Esophagus squamous epithelium (tissue), 5 donors: Measurements from ENCODE around the gene NDUFB2. TPM values are rescaled to one million over a fixed set of nuclear protein-coding genes. Genes with fewer than 3 reads are reported as not detected.

Experiments used
- DNase-seq: peaks from one replicate; lab custom pipeline; 2025; lab: John Stamatoyannopoulos, UW
- H3K27ac ChIP-seq, 4 donors: fragments of 200-600 bp; sonication (generic); one replicate each; pipeline ENCODE4 v1.5.1; 2016 to 2019; ENCODE audit warnings: mild to moderate bottlenecking in 1 of 4
- H3K27me3 ChIP-seq, 4 donors: fragments of 200-600 bp; sonication (generic); 1 replicate in 3 of 4; 2 replicates in 1 of 4; pipeline versions ENCODE4 v1.5.1 to v1.6.0; 2017 to 2021; ENCODE audit warnings: antibody characterized with exemption in 1 of 4
- H3K36me3 ChIP-seq, 3 donors: fragments of 200-600 bp; sonication (generic); one replicate each; pipeline ENCODE4 v1.5.1; 2016 to 2019
- H3K4me1 ChIP-seq, 3 donors: fragments of 200-600 bp; sonication (generic); one replicate each; pipeline ENCODE4 v1.5.1; 2017 to 2019
- H3K4me3 ChIP-seq, 4 donors: fragments of 200-600 bp; sonication (generic); 1 replicate in 3 of 4; 2 replicates in 1 of 4; pipeline ENCODE4 v1.5.1; 2016 to 2019; ENCODE audit warnings: mild to moderate bottlenecking in 2 of 4, moderate library complexity in 1 of 4
- H3K9me3 ChIP-seq, 3 donors: fragments of 200-600 bp; sonication (generic); one replicate each; pipeline ENCODE4 v1.5.1; 2016 to 2019
- CTCF ChIP-seq, 6 experiments: fragments of 450-650 bp in 4 of 6; fragments of 200-600 bp in 2 of 6; sonication (generic) in 2 of 6; IDR thresholded peaks; one replicate each; pipeline ENCODE4 v1.5.1; 2016 to 2019; ENCODE audit warnings: antibody characterized with exemption in 6 of 6, mild to moderate bottlenecking in 4 of 6, moderate library complexity in 4 of 6
- POLR2A ChIP-seq, 4 donors: fragments of 450-650 bp; IDR thresholded peaks; one replicate each; pipeline ENCODE4 v1.6.1; 2017; ENCODE audit warnings: antibody characterized with exemption in 4 of 4, mild to moderate bottlenecking in 4 of 4, moderate library complexity in 3 of 4
- WGBS, 2 donors: methylation state at CpG; one replicate each; pipeline ENCODE4 v1.1.5; 2018; 5-methylcytosine and 5-hydroxymethylcytosine counted together
- intact Hi-C: fragments of 100-400 bp; cut with DNase I; formaldehyde crosslinking; loops from one replicate; pipeline ENCODE4 v1.15.0; 2022
- total RNA-seq, 4 donors: library from RNA; depleted of rRNA; stranded (reverse); fragments of >200 nt; gene quantifications; one replicate each; pipeline ENCODE4 v1.1.0, GENCODE V29; 2016
- donor health status: DM: yes; HTN: yes; CAD: no.

NDUFB2 gene
- total RNA-seq, 4 donors from 2014 or later, result 87.5 to 353 (median 340) TPM

- Histone ChIP-seq H3K27ac (no peak overlapping the region), H3K36me3 (peaks cover 0 to 61% (median 0%) of the 10 kb centered on the region in 3 donors), H3K4me1 (no peaks in the 10 kb centered on the region), H3K9me3 (no peaks in the 10 kb centered on the region), H3K4me3 (no peak overlapping the region), H3K27me3 (no peaks in the 10 kb centered on the region)
- 90 to 91% methylated on average over 6 of the region's 6 CpGs for WGBS, 2 donors
- TF ChIP-seq POLR2A (IDR thresholded peaks at IDR 0.05) (no peak), CTCF (IDR thresholded peaks at IDR 0.05) (no peak)
- intact Hi-C loops, result no loop called here
- no peak for DNase-seq
Observed at GRCh38 chr7:140745266-140746058, 49.0 kb downstream of the NDUFB2 start.

GRCh38 chr7:140746751-140747150 is 50.2 kb downstream of the NDUFB2 start:
- intact Hi-C loops, result no loop called here
- Histone ChIP-seq H3K9me3 (no peaks in the 10 kb centered on the region), H3K4me3 (no peak overlapping the region), H3K4me1 (no peaks in the 10 kb centered on the region), H3K36me3 (peaks cover 0 to 54% (median 0%) of the 10 kb centered on the region in 3 donors), H3K27ac (no peak overlapping the region), H3K27me3 (no peaks in the 10 kb centered on the region)
- TF ChIP-seq CTCF (IDR thresholded peaks at IDR 0.05) (no peak), POLR2A (IDR thresholded peaks at IDR 0.05) (no peak)
- 92 to 94% methylated on average over 2 of the region's 2 CpGs for WGBS, 2 donors
- no peak for DNase-seq

GRCh38 chr7:140752533-140752932 is 56.0 kb downstream of the NDUFB2 start:
- no peak overlapping the region for H3K27ac ChIP-seq
- intact Hi-C loops, result no loop called here
- DNase-seq, result no peak
- peaks cover 0 to 60% (median 0%) of the 10 kb centered on the region in 3 donors for H3K36me3 ChIP-seq
- H3K9me3 ChIP-seq, result no peaks in the 10 kb centered on the region
- WGBS, 2 donors, result 83 to 96% methylated on average over 1 of the region's 1 CpG
- no peaks in the 10 kb centered on the region for H3K27me3 ChIP-seq
- H3K4me3 ChIP-seq, result no peak overlapping the region
- TF ChIP-seq POLR2A (IDR thresholded peaks at IDR 0.05), result no peak
- TF ChIP-seq CTCF (IDR thresholded peaks at IDR 0.05), result no peak
- H3K4me1 ChIP-seq, result no peaks in the 10 kb centered on the region

- no peak for TF ChIP-seq CTCF (IDR thresholded peaks at IDR 0.05)
- no peak for TF ChIP-seq POLR2A (IDR thresholded peaks at IDR 0.05)
- no peaks in the 10 kb centered on the region for H3K4me1 ChIP-seq
- intact Hi-C loops, result no loop called here
- H3K4me3 ChIP-seq, result no peak overlapping the region
- no peak overlapping the region for H3K27ac ChIP-seq
- no peak for DNase-seq
- WGBS, 2 donors, result 67 to 70% methylated on average over 3 of the region's 3 CpGs
- no peaks in the 10 kb centered on the region for H3K27me3 ChIP-seq
- no peaks in the 10 kb centered on the region for H3K9me3 ChIP-seq
- peaks cover 0 to 48% (median 0%) of the 10 kb centered on the region in 3 donors for H3K36me3 ChIP-seq
Observed at GRCh38 chr7:140754506-140754905, 58.0 kb downstream of the NDUFB2 start.

Other genes starting within 250 kb of the NDUFB2 start
- gene MKRN1, start 217.2 kb upstream of the NDUFB2 start, total RNA-seq, result 10 to 100 TPM; 42.6 to 66.4 (median 43.5) TPM
- gene DENND2A, start 55.9 kb upstream of the NDUFB2 start, total RNA-seq, result 10 to 100 TPM in 1 of 4 donors, 1 to 10 TPM in 2, under 1 TPM in 1; 0.92 to 11.1 (median 1.9) TPM
- gene ADCK2, start 23.8 kb upstream of the NDUFB2 start, total RNA-seq, result 10 to 100 TPM; 17.6 to 34.1 (median 21.6) TPM
- 10 to 100 TPM in 3 of 4 donors, 1 to 10 TPM in 1; 10.0 to 40.6 (median 20.6) TPM for gene BRAF, start 228.2 kb downstream of the NDUFB2 start, total RNA-seq